SK-N-DZ (cell line): Measurements from ENCODE around the gene PHETA1.

ENCODE experiments used
- DNase-seq: peaks from one replicate; pipeline ENCODE4 v3.0.0-alpha.2; 2015; ENCODE audit warnings: low spot score
- small RNA-seq, 2 experiments: library from RNA; depleted of rRNA; stranded (forward); fragments of <200 nt; gene quantifications; one replicate each; pipeline ENCODE3, GENCODE V24; 2014

The PHETA1 gene

GRCh38 chr12:111322336-111323250 lies 46.3 kb downstream of the PHETA1 start:
- DNase-seq: no peak

GRCh38 chr12:111321317-111321716 lies 47.6 kb downstream of the PHETA1 start:
- DNase-seq: no peak

GRCh38 chr12:111320258-111321050 lies 48.4 kb downstream of the PHETA1 start:
- no peak for DNase-seq

GRCh38 chr12:111319600-111320257 lies 49.2 kb downstream of the PHETA1 start:
- DNase-seq: no peak

GRCh38 chr12:111318450-111318849 lies 50.4 kb downstream of the PHETA1 start:
- DNase-seq: no peak

- DNase-seq: no peak
These were observed 52.2 kb downstream of the PHETA1 start for GRCh38 chr12:111316671-111317070.

GRCh38 chr12:111314953-111315539 lies 53.8 kb downstream of the PHETA1 start:
- no peak for DNase-seq

- DNase-seq: peak; percentile 80
These were observed 55.0 kb downstream of the PHETA1 start for GRCh38 chr12:111313833-111314259.

- DNase-seq: no peak
These were observed 56.2 kb downstream of the PHETA1 start for GRCh38 chr12:111312708-111313107.

- DNase-seq: no peak
These were observed 56.9 kb downstream of the PHETA1 start for GRCh38 chr12:111312016-111312415.

- no peak for DNase-seq
These were observed 57.9 kb downstream of the PHETA1 start for GRCh38 chr12:111311011-111311410.

Small RNA genes within 50 kb of the gene (small RNA-seq; reads per million reads assigned to genes)
- gene RNA5SP373: 0 reads per million in 2 experiments
